ENCODE results near the gene CHTF18.

Gene CHTF18

DNA sequence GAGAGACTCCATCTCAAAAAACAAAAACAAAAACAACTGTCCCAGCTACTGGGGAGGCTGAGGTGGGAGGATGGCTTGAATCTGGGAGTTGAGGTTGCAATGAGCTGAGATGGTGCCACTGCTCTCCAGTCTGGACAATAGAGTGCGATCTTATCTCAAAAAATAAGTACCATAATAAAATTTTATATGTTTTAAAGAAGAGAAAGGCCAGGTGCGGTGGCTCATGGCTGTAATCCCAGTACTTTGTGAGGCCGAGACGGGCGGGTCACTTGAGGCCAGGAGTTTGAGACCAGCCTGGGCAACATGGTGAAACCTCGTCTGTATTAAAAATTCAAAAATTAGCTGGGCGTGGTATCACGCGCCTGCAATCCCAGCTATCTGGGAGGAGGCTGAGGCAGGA is 11.6 kb upstream of the CHTF18 start:
- TF ChIP-seq, protein P1, sequence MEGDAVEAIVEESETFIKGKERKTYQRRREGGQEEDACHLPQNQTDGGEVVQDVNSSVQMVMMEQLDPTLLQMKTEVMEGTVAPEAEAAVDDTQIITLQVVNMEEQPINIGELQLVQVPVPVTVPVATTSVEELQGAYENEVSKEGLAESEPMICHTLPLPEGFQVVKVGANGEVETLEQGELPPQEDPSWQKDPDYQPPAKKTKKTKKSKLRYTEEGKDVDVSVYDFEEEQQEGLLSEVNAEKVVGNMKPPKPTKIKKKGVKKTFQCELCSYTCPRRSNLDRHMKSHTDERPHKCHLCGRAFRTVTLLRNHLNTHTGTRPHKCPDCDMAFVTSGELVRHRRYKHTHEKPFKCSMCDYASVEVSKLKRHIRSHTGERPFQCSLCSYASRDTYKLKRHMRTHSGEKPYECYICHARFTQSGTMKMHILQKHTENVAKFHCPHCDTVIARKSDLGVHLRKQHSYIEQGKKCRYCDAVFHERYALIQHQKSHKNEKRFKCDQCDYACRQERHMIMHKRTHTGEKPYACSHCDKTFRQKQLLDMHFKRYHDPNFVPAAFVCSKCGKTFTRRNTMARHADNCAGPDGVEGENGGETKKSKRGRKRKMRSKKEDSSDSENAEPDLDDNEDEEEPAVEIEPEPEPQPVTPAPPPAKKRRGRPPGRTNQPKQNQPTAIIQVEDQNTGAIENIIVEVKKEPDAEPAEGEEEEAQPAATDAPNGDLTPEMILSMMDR (conservative IDR thresholded peaks at IDR 0.05; ENCODE audit: low read length), result no peak
- DNase-seq (ENCODE audit: low read depth), result no peak
- no peak overlapping the region for H3K4me3 ChIP-seq (ENCODE audit: low read length)

DNA sequence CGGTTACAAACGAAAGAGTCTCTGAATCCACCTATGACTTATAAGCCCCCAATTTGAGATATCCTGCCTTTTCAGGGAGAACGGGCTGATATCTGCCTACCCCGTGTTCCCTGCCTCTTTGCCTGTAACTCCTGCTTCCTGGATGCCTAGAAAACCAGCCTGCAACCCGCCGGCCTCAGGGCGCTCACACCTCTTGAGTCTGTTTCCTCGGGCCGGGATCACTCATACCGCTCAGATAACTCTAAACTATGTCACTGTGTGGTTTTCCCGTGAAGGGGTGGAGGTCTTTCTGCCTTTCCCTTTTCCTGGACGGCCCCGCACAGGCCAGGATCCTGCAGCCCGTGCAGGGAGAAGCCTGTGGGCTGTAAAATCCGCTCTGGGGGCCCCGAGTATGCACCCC is 10.6 kb upstream of the CHTF18 start:
- TF ChIP-seq, protein P1 (conservative IDR thresholded peaks at IDR 0.05; ENCODE audit: low read length), result no peak
- no peak for DNase-seq (ENCODE audit: low read depth)

DNA sequence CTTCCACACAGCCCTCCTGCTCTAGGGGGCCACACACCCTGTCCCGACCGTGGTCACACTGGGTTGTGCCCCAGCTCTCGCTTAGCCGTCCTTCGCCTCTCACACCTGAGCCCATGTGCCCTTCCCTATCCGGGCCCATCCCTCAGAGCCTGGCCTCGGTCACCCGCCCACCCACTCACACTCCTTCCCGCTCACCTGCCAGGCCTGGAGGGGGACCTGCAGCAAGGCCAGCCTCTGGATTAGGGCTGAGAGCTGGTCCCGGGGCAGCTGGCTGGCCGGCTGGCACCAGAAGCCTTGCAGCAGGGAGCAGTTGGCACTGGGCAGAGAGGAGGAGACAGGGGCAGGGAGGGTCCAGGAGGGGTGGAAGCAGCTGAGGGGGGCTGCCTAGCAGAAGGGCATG is 10.0 kb upstream of the CHTF18 start:
- no peak for DNase-seq (ENCODE audit: low read depth)
- TF ChIP-seq, protein P1 (conservative IDR thresholded peaks at IDR 0.05; ENCODE audit: low read length), result no peak
- H3K4me3 ChIP-seq (ENCODE audit: low read length), result no peak overlapping the region

More for the DNA sequence above, 10.6 kb upstream of the CHTF18 start:
- no peak overlapping the region for H3K4me3 ChIP-seq (ENCODE audit: low read length)

DNA sequence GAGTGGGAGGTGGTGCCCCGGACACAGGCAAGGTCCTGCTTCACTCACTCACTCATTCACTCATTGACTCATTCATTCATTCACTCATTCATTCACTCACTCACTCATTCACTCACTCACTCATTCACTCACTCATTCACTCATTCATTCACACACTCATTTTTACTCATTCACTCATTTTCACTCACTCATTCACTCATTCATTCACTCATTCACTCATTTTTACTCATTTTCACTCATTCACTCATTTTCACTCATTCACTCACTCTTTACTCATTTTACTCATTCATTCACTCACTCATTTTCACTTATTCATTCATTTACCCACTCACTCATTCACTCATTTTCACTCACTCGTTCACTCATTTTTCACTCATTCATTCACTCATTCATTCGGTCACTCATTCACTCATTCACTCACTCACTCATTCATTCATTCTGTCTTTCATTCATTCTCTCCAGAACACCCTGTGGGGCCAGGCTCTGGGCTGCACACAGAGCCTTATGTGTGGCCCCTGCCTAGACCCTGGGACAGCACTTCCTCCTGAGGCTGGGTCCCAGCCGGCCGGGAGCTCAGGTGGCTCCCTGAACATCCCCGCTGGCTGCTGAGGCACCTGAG is 9.4 kb upstream of the CHTF18 start:
- no peak overlapping the region for H3K4me3 ChIP-seq (ENCODE audit: low read length)
- TF ChIP-seq, protein P1 (conservative IDR thresholded peaks at IDR 0.05; ENCODE audit: low read length), result no peak
- DNase-seq (ENCODE audit: low read depth), result no peak

DNA sequence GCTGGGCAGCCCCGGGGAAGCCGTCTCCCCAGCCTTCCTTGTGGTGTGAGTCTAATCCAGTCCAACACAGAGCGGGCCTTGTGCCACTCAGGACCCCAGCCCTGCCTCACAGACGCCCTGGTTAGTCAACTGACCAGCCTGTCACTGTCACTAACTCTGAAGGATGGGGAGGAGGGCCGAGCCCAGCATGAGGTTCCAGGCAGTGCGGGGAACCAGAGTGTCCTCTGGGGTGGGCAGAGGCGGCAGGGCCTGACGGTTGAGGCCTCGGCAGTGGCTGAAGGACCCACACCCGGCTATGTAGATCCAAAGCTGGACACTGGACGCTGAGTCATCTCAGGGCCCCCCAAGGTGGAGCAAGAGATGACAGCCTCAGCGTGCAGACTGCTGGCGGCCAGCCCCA is 8.9 kb upstream of the CHTF18 start:
- no peak overlapping the region for H3K4me3 ChIP-seq (ENCODE audit: low read length)
- DNase-seq (ENCODE audit: low read depth), result no peak

DNA sequence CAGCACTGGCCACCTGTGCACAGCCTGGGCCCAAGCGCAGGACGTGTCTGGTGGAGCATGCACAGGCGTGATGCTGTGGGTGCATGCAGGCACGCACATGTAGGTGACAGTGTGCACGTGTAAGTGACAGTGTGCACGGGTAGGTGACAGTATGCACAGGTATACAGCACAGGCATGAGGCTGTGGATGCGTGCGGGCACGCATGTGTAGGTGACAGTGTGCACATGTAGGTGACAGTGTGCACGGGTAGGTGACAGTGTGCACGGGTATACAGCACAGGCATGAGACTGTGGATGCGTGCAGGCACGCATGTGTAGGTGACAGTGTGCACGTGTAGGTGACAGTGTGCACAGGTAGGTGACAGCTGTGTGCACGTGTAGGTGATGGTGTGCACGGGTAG is 8.1 kb upstream of the CHTF18 start:
- no peak for DNase-seq (ENCODE audit: low read depth)
- H3K4me3 ChIP-seq (ENCODE audit: low read length), result no peak overlapping the region

More for the DNA sequence above, 8.9 kb upstream of the CHTF18 start:
- TF ChIP-seq, protein P1 (conservative IDR thresholded peaks at IDR 0.05; ENCODE audit: low read length), result no peak

More for the DNA sequence above, 8.1 kb upstream of the CHTF18 start:
- TF ChIP-seq, protein P1 (conservative IDR thresholded peaks at IDR 0.05; ENCODE audit: low read length), result no peak
